HG02798 (cell line): ENCODE data around the gene FBXO15.

ENCODE experiments used
- ATAC-seq: cut with Tn5 transposase; IDR thresholded peaks from one replicate; pipeline ENCODE4 v1.9.1; 2021; ENCODE audit warnings: mild to moderate bottlenecking; ENCODE audit not compliant: unreplicated experiment, poor library complexity

Gene FBXO15

GRCh38 chr18:74147779-74148542 lies at the start of gene FBXO15, which contains the start of gene TIMM21:
Gene FBXO15, minus strand, starts transcription at chr18:74147834. Its CDS starts 49 bp downstream, at chr18:74147785.
Gene TIMM21, plus strand, starts transcription at chr18:74148523. Its CDS starts 286 bp downstream, at chr18:74148809.
- peak; percentile 91 for ATAC-seq

GRCh38 chr18:74196220-74197119 lies 48.8 kb upstream of the FBXO15 start:
- ATAC-seq: peak; percentile 86

GRCh38 chr18:74194691-74195090 lies 47.1 kb upstream of the FBXO15 start:
- ATAC-seq: no peak

- no peak for ATAC-seq
Measured at GRCh38 chr18:74191577-74191976, 43.9 kb upstream of the FBXO15 start.

GRCh38 chr18:74190086-74190485 lies 42.5 kb upstream of the FBXO15 start:
- ATAC-seq: no peak

GRCh38 chr18:74186661-74187060 lies 39.0 kb upstream of the FBXO15 start:
- no peak for ATAC-seq

GRCh38 chr18:74185860-74186259 lies 38.2 kb upstream of the FBXO15 start:
- ATAC-seq: no peak

GRCh38 chr18:74184875-74185274 lies 37.2 kb upstream of the FBXO15 start:
- no peak for ATAC-seq

- ATAC-seq: no peak
Measured at GRCh38 chr18:74183130-74183529, 35.5 kb upstream of the FBXO15 start.

GRCh38 chr18:74182335-74182734 lies 34.7 kb upstream of the FBXO15 start:
- ATAC-seq: no peak

GRCh38 chr18:74179623-74180199 lies 32.1 kb upstream of the FBXO15 start:
- no peak for ATAC-seq

- no peak for ATAC-seq
Measured at GRCh38 chr18:74178884-74179283, 31.2 kb upstream of the FBXO15 start.

GRCh38 chr18:74175658-74176057 lies 28.0 kb upstream of the FBXO15 start:
- ATAC-seq: no peak

GRCh38 chr18:74173434-74173750 lies 25.8 kb upstream of the FBXO15 start:
- ATAC-seq: no peak

- no peak for ATAC-seq
Measured at GRCh38 chr18:74172697-74173433, 25.2 kb upstream of the FBXO15 start.

- peak; percentile 97 for ATAC-seq
Measured at GRCh38 chr18:74171910-74172606, 24.4 kb upstream of the FBXO15 start.

GRCh38 chr18:74166386-74166785 lies 18.8 kb upstream of the FBXO15 start:
- no peak for ATAC-seq

GRCh38 chr18:74163019-74163660 lies 15.5 kb upstream of the FBXO15 start:
- peak; percentile 74 for ATAC-seq

GRCh38 chr18:74155276-74155675 lies 7.6 kb upstream of the FBXO15 start:
- ATAC-seq: no peak
